Type B pancreatic cell (in vitro differentiated cells): ENCODE measurements around the gene IMPG1. TPM values are rescaled to one million over a fixed set of nuclear protein-coding genes. Genes with fewer than 3 reads are reported as not detected.

Source experiments
- DNase-seq: peaks from one replicate; pipeline ENCODE4 v3.0.0; 2021; ENCODE audit warnings: mixed read lengths; ENCODE audit not compliant: unreplicated experiment; ENCODE audit errors: extremely low spot score
- H3K27ac Mint-ChIP-seq: 2 replicates; pipeline ENCODE4 v1.8.0; 2021; ENCODE audit warnings: mild to moderate bottlenecking, mixed read lengths
- H3K27me3 Mint-ChIP-seq: 2 replicates; pipeline ENCODE4 v1.8.0; 2021; ENCODE audit warnings: mixed read lengths
- H3K36me3 Mint-ChIP-seq: 2 replicates; pipeline ENCODE4 v1.8.0; 2021; ENCODE audit warnings: mixed read lengths
- H3K4me1 Mint-ChIP-seq: one replicate; pipeline ENCODE4 v1.8.0; 2021; ENCODE audit warnings: mixed read lengths; ENCODE audit not compliant: unreplicated experiment
- H3K4me3 Mint-ChIP-seq: 2 replicates; pipeline ENCODE4 v1.8.0; 2021; ENCODE audit warnings: mild to moderate bottlenecking, mixed read lengths
- H3K9me3 Mint-ChIP-seq: 2 replicates; pipeline ENCODE4 v1.8.0; 2021; ENCODE audit warnings: mixed read lengths
- total RNA-seq: library from RNA; stranded (reverse); gene quantifications from 2 replicates; pipeline ENCODE4 v1.2.1, GENCODE V29; 2021; ENCODE audit warnings: low replicate concordance
- TF ChIP-seq, protein P1 (sequence below): fragments of 200-600 bp; sonication (generic); conservative IDR thresholded peaks from 2 replicates; pipeline ENCODE4 v1.5.0; 2021; ENCODE audit warnings: antibody characterized with exemption, mild to moderate bottlenecking

Gene IMPG1
- total RNA-seq, 1 donor from 2014 or later, result not detected

DNA sequence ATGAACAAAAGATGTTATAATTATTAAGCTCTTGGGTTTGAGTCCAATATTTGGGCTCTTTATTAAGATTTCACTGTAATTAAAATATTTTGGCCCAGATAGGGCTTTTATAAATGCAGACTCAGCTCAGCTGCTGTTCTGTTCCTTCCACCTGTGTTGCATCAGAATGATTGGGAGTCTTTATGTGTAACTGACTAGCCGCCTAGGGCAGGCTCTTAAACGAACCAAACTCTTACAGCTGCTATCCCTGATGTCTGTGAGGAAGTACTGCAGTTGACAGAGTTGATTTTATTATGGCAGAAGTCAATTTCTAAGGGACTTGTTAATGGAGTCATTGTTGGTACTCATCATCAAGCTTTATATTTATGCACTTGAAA, 178.7 kb downstream of the IMPG1 start:
- no peak for DNase-seq
- Mint-ChIP-seq H3K27ac (no peak overlapping the region), H3K4me3 (no peak overlapping the region), H3K36me3 (peaks cover 5% of the 10 kb centered on the region), H3K27me3 (no peaks in the 10 kb centered on the region), H3K4me1 (no peaks in the 10 kb centered on the region), H3K9me3 (no peaks in the 10 kb centered on the region)
- TF ChIP-seq, protein P1, sequence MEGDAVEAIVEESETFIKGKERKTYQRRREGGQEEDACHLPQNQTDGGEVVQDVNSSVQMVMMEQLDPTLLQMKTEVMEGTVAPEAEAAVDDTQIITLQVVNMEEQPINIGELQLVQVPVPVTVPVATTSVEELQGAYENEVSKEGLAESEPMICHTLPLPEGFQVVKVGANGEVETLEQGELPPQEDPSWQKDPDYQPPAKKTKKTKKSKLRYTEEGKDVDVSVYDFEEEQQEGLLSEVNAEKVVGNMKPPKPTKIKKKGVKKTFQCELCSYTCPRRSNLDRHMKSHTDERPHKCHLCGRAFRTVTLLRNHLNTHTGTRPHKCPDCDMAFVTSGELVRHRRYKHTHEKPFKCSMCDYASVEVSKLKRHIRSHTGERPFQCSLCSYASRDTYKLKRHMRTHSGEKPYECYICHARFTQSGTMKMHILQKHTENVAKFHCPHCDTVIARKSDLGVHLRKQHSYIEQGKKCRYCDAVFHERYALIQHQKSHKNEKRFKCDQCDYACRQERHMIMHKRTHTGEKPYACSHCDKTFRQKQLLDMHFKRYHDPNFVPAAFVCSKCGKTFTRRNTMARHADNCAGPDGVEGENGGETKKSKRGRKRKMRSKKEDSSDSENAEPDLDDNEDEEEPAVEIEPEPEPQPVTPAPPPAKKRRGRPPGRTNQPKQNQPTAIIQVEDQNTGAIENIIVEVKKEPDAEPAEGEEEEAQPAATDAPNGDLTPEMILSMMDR, result no peak

GRCh38 chr6:75893058-75893775, 179.2 kb downstream of the IMPG1 start:
- Mint-ChIP-seq H3K36me3 (peaks cover 5% of the 10 kb centered on the region), H3K4me1 (no peaks in the 10 kb centered on the region), H3K27me3 (no peaks in the 10 kb centered on the region), H3K9me3 (no peaks in the 10 kb centered on the region), H3K27ac (no peak overlapping the region), H3K4me3 (no peak overlapping the region)
- TF ChIP-seq, protein P1, result peak; percentile 91
- no peak for DNase-seq

GRCh38 chr6:75892384-75892783, 180.1 kb downstream of the IMPG1 start:
- Mint-ChIP-seq H3K27ac (no peak overlapping the region), H3K27me3 (no peaks in the 10 kb centered on the region), H3K9me3 (no peaks in the 10 kb centered on the region), H3K4me1 (no peaks in the 10 kb centered on the region), H3K36me3 (peaks cover 5% of the 10 kb centered on the region), H3K4me3 (no peak overlapping the region)
- DNase-seq, result no peak
- TF ChIP-seq, protein P1, result no peak

DNA sequence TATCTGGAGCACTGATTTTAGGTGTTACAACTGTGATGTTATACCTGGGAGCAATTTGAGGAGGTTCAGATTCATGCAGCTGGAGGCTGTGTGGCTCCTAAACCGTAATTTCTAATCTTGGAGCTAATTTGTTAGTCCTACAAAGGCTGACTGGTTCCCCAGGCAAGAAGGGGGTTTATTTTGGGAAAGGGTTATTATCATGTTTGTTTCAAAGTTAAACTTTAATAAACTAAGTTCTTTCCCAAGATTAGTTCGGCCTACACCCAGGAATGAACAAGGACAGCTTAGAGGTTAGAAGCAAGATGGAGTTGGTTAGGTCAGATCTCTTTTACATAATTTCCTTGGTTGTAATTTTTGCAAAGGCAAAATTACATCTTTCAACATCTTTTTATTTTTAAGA, 187.6 kb downstream of the IMPG1 start:
- H3K36me3 Mint-ChIP-seq, result peaks cover 14% of the 10 kb centered on the region
- H3K27me3 Mint-ChIP-seq, result no peaks in the 10 kb centered on the region
- H3K4me3 Mint-ChIP-seq, result no peak overlapping the region
- no peaks in the 10 kb centered on the region for H3K9me3 Mint-ChIP-seq
- H3K27ac Mint-ChIP-seq, result no peak overlapping the region
- TF ChIP-seq, protein P1, result no peak
- H3K4me1 Mint-ChIP-seq, result no peaks in the 10 kb centered on the region
- DNase-seq, result no peak

DNA sequence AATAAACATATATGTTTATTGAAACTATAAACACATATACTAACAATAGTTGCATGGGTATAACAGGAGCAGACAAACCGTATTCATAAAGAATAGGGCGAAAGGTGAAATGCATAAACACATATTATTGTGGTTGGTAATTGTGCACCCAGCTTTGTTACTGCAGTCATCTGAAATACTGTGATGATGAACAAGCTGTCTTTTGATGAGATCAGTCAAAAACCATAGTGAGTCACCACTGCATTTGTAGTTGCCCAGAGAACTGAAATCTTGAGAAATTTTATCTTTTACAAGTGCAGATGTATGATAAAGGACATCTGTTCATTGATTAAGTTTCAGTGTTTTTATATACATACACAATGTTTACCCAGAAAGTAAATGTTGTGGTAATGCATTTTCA, 189.7 kb downstream of the IMPG1 start:
- TF ChIP-seq, protein P1, result no peak
- H3K27ac Mint-ChIP-seq, result no peak overlapping the region
- DNase-seq, result no peak
- peaks cover 13% of the 10 kb centered on the region for H3K36me3 Mint-ChIP-seq
- no peaks in the 10 kb centered on the region for H3K27me3 Mint-ChIP-seq
- no peak overlapping the region for H3K4me3 Mint-ChIP-seq
- no peaks in the 10 kb centered on the region for H3K9me3 Mint-ChIP-seq
- no peaks in the 10 kb centered on the region for H3K4me1 Mint-ChIP-seq
